ENCODE measurements around the gene HRH2.
"Not testable (repeated sequence)": the region's sequence is repeated elsewhere in the genome, so short reads cannot be mapped to it uniquely, and the experiment has no call there.

GRCh38 chr5:175650430-175651205, 7.3 kb upstream of the HRH2 start:
- not testable (repeated sequence) for TF ChIP-seq EZH2phosphoT487 (IDR thresholded peaks at IDR 0.05; ENCODE audit: insufficient read depth, low read depth); EZH2 (IDR thresholded peaks at IDR 0.05; ENCODE audit: insufficient read depth, poor library complexity, severe bottlenecking)
